GM19351 (cell line): ENCODE results near the gene DNAJC18.
"Not testable (repeated sequence)": the region's sequence is repeated elsewhere in the genome, so short reads cannot be mapped to it uniquely, and the experiment has no call there.

ENCODE experiments used
- ATAC-seq: cut with Tn5 transposase; IDR thresholded peaks from one replicate; pipeline ENCODE4 v1.9.1; 2021; ENCODE audit warnings: mild to moderate bottlenecking, moderate library complexity; ENCODE audit not compliant: unreplicated experiment

Gene DNAJC18

DNA sequence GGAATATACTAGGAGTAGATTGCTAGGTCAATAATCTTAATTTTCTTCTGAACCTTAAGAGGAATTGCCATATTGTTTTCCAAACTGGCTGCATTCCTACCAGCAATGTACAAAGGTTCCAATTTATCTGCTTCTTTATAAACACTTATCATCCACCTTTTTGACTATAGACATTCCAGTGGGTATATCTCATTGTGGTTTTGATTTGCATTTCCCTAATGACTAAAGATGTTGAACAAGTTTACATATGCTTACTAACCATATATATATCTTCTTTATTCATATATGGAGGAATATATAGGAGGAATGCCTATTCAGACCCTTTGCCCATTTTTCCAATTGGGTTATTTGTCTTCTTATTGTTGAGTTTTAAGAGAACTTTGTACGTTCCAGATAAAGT is 7.6 kb downstream of the DNAJC18 start:
- ATAC-seq = no peak

DNA sequence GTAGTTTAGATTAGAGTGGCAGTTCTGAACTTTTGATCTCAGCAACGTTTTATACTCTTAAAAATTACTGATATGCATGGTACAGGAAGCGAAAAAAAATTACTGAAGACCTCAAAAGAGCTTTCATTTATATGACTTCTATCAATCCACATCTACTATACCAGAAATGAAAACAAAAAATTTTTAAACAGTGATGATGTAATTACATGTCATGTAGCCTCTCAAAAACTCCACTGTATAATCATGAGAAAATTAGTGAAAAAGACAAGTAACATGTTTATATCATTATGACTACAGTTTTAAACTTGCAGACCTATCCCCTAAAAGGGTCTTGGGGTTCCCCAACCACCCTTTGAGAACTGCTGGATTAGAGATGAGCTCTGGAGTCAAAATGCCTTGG is 9.3 kb downstream of the DNAJC18 start:
- no peak for ATAC-seq

DNA sequence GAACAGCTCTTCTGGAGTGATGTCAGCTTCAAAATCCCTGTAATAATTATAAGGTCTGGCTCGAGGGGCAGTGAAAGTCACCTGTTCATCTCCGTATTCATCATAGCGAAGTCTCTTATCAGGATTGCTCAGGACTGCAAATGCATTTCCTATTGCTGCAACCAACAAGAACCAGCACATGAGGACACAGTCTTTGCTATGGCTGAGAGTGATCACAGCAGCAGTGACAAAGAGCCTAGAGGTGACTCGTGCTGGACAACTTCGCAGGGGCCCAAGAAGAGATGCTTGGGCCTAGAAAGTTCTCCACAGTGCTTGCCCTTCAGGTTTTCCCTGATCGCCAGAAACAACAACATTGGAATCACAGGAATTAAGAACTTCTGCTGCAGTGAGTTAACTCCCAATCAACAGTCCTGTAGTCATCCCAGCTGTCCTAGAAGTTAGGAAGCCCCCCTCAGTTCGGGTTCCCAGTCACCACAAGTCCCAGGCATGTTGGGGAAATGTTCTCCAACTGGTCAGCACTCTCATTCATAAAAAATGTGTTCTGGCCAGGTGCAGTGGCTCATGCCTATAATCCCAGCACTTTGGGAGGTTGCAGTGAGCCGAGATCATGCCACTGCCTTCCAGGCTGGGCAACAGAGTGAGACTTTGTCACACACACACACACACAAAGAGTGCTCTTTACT is 13.0 kb downstream of the DNAJC18 start:
- ATAC-seq = no peak

DNA sequence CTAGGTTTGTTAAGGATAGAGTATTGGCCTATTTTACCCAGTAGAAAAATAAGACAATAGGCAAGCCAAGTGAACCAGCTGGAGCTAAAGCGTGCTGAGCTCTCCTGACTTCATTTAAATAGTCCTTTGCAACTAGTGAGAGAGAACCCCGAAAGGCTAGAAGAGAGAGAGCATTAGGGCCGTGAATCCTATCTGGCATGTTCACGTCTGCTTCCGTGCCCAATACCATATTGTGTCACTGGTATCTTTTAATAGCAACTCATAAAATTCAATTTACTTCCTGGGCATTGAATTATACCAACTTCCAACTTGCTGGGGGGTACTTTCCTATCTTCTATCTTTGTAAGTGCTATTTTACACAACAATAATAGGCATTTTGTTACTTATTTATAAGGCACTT is 13.8 kb downstream of the DNAJC18 start:
- ATAC-seq = no peak

DNA sequence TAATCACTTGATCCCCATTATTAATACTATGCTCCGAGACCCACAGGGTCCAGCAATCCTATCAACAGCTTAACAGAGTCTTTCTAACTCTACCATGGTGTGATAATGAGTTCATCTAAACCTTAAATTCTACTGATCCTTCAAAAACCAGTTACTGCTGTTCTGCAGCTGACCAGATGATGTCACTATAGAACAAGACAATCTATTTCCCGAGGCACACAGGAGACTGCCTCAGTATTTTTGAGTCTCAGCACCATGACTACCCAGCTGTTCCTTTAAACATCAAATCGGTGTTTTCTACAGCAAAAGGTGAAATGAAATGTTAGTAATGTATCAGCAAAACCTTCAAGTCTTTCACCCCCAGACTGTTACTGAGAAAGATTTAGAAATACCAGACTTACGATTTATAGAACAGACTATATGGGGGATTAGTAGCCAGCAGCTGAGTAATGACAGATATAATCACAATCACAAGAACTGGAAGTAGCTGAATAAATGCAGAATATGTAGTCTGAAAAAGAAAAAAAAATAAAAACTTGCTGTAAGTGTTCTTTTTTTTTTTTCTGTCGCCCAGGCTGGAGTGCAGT is 16.9 kb downstream of the DNAJC18 start:
- ATAC-seq = no peak

DNA sequence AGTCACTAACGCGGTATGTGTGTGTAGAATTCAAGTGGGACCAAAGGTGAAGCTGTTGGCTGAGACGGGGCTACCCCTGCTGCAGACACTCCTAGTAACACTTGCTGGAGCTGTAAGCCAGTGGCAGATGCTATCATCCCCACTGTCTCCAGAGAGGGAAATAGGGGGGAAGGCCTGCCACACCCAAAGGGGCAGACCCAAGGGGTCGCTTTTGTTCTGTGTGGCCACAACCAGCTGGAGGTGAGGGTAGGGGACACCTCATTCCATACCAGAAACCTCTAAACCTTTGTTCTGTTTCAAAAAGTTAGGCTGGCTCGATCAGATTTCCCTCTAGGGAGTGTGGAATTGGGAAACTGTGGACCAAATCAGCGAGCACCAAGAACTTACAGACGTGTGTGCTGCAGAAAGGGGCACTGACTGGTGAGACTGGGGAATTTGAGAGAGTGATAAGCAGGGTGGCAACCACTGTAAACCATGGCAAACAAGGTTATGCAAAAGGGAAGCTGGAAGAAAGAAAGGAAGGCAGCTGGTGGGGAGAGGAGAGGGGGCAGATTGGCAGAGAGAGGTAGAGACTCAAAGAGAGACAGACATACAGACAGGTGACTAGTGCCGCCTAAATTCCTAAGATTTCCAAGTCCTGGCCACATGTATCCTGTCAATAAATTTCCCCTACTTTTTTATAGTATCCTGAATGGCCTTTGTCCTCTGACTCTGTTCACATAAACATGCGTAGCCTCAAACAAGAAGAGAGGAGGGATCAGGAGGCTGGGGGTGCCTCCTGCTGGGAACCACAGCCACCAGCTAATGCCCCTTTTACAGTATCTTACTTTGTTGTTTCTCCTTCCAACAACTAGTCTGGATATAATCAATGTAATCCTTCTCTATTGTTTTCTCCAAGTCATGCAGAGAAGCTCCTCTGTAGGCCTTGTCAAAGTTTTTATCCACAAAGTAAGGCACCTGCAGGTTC is 19.8 kb downstream of the DNAJC18 start:
- no peak for ATAC-seq

DNA sequence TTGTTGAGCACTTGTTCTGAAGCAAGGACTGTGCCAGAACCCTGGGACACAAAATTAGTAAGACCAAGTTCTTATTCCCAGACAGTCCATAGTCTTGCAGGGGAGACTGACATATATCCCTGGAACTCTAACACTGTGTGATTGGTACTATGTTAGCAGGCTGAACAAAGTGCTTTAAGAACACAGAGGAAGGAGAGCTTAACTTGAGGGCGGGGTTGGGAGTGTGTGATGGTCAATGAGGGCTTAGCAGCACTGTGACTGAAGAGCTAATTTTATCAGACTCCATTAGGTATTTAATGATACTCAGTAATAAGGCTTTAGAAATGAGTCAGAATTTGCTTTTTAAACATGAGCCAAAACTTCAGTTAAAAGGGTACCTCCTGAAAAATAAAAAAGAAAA is 20.5 kb downstream of the DNAJC18 start:
- no peak for ATAC-seq

DNA sequence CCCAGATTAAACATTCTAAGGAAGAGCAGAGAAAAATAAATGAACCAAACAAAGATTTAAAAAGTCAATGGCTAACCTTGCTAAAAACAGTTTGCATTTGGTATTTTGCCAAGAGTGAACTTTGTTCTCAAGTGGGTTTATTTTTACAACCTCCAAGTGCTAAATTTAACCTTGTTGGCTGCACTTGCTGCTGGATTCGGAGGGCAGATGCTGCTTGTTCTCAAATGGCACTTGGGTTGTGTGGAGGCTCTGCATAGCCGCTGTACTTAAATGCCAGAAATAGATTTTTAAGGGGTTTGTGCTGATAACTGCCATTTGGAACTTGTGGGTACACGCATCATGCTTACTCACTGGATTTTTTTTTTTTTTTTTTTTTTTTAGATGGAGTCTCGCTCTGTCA is 22.1 kb downstream of the DNAJC18 start:
- ATAC-seq = no peak

DNA sequence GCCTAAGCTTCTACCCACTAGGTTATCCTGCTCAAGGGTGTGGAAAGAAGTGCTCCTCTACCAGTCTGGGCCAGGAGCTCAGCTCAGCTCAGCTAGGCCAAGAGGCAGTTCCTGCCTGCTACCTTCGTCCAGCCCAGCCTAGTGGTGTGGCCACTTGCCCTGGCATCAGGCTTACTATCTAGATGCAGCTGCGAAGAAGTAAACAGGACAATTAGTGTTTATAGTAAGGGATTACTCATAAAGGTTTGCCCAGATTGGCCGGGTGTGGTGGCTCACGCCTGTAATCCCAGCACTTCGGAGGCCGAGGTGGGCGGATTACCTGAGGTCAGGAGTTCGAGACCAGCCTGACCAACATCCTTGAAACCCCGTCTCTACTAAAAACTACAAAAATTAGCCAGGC is 22.7 kb downstream of the DNAJC18 start:
- no peak for ATAC-seq

DNA sequence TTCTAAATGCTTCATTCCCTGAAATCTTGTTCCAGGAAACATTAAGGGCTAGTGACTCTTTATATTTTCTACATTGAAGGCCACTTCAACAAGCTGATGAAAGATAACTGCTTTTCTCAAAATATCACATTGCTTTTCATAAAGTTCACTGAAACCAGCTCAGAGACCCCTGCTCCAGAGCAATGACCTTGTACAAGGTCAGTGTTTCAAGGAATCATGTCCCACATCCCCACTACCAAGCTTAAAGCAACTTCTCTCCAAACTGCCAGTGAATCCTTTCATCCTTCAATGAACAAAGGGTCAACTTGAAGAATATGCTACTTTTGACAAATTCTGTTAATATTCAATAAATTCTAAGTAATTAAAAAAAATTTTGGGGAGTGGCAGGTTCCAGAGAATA is 23.5 kb downstream of the DNAJC18 start:
- ATAC-seq = no peak

DNA sequence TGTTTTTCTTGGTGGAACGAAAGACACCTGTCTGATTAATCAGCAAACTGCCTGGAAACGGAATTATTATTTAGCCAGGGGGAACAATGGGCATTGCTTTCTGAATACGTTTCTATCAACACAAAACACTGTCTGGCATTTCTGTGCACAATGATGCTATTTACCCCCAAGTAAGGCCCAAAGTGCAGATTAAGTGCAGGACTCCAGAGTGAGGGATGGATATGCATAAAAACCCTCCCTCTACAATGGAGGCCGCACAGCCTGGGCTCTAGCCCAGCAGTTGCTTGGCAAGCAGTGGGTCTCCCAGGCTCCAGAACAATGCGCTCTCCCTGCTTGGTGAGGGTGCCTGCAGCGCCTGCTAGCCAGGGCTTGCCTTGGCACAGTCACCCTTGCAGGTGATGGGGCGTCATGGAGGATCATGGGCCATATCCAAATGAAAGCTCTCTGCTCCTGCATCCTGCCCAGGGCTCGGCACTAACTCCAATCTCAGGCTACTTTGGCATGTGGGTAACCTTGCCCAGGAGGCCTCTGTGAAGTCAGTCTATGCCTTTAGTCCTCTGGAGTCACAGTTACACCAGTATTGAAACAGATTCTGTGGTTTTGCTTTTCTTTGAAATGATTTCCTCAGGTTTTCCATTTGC is 24.0 kb downstream of the DNAJC18 start:
- ATAC-seq = no peak

DNA sequence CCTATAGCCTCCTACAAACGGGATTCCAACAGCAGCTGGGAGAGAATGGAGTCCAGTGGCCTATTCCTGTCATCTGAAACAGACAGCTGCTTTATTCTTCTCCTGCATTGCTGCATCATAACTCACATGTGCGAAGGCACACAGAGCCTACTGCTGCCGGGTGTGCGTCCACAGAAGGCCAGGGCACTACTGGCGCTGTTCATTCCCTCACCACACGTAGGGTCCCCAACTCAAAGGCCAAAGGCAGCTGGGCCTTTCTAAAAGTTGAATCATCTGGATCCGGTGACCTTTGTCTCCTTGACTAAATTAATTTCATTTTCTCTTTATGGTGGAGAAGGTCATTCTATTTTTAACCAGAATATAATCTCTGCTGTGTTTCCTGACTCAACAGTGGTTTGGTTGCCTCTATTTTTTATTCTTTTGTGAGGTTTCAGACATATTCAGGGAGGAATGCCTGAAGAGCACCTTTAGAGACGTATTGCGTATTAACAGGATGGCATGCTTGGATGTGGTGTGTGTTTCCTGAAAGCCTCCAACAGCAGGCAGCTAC is 24.7 kb downstream of the DNAJC18 start:
- ATAC-seq = no peak

DNA sequence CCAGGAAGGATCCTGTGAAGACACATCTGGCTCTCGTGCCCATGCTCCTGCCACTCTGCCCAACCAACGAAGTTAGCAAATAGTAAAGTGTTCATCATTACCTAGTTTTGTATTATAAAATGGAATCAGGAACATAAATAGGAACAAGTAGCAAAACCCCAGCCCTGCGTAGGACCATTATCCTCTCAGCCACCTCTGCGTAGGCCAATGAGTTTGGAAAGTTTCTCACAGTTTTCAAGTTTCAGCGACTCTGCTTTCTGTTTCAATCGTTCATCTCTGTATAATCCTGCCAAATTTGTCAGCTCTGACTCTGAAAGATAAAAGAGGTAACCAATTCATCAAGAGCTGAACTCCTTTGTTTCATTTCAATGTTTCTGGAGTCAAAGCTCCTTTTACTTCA is 25.4 kb downstream of the DNAJC18 start:
- ATAC-seq = no peak

DNA sequence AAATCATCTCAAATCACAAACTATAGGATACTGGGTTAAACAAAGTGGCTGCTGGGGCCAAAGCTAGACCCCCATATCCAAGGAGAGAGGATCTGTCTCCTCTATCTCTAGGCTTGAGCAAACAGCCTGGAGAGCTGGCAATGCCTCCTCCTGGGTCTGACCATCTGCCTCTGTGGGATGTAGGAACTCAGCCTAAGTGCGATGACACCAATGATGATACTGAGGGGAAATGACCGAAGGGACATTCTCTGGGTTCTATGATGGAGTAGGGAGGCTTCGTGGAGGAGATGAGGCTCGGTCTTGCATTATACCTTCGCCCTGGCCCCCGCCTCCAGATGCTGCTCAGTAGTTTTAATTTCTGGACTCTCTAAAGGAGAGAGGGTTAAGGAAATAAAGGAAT is 26.2 kb downstream of the DNAJC18 start:
- ATAC-seq = no peak

DNA sequence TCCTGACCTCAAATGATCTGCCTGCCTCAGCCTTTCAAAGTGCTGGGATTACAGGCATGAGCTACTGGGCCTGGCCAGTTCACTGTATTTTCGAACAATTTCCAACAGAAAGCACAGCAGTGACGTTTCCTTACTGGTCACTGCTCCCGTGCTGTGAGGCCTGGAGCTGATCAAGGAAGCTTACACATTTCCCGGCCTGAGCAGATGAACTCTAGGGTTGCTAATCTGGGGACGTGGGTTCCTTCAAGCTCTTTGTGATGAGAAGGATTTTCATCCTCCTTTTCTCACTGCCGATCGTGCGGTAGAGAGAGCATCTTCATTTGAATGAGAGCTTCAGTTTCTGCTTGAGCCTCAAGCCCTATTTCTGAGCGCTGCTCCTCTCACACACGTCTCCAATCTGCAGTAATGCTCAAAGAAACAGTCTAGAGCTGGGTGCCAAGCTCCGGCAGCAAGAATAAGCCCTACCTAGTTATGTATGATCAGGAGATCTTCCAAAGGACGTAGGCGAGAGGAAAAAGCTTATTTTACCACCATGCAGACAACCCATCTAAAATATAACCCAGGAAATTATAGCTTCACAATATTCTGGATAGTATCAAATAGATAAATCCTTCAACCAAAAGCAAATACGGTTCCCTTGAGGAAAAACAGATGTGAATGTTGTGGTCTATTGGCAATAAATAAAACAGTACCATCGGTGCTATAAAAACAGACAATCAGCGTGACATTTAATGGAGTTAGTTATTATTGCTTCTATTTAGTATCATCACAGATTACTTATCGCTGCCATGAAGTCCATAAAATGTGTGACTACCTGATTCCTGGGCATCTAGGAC is 28.1 kb downstream of the DNAJC18 start:
- no peak for ATAC-seq

DNA sequence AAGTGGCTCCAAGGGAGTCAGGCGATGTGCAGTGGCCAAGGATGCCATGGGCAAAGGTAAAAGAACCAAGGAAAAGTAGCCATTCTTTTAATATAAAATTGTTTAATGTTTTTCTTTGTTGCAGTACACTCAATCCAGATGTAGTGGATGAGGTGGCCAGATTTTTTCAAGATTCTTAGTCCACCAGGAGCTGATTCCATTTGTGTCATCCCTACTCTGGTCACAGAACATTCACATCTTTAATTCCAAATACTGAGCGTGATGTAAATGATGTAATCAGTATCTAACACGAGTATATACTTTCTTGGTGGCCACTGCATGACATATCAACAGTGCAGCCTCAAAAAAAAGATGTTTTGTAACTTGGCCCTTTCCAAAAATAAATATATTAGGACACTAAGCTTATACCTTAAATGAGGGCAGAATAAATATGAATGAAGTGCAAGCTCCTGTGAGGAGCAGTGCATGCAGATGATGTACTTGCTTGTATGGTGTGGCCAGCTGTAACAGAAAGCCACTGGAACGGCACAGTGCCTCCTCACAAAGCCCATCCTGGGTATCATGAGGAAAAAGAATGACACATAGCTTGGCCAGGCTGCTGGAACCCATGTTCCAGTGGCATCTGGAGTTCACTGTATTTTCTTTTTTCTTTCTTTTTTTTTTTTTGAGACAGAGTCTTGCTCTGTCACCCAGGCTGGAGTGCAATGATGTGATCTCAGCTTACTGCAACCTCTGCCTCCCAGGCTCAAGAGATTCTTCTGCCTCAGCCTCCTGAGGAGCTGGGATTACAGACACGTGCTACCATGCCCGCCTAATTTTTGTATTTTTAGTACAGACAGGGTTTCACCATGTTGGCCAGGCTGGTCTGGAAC is 29.0 kb downstream of the DNAJC18 start:
- ATAC-seq = no peak

DNA sequence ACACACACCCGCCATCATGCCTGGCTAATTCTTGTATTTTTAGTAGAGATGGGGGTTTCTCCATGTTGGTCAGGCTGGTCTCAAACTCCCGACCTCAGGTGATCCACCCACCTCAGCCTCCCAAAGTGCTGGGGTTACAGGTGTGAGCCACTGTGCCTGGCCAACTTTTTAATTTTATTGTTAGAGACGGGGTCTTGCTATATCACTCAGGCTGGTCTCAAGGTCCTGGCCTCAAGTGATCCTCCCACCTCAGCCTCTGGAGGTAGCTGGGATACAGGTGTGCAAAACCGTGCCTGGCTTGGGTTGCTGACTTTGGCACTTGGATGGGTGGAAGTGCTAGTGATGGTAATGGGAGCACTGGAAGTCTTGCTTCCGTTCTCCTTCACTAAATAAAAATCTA is 30.2 kb downstream of the DNAJC18 start:
- not testable (repeated sequence) for ATAC-seq

DNA sequence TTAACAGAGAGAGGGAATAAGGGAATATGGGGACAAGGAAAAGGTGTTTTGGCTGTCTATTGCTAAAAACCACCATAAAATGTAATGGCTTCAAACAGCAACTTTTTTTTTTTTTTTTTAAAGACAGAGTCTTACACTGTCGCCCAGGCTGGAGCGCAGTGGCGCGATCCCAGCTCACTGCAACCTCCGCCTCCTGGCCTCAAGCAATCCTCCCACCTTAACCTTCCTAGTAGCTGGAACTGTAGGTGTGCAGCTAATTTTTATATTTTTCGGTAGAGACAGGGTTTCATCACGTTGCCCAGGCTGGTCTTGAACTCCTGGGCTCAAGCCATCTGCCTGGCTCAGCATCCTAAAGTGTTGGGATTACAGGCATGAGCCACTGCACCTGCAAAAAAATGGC is 31.1 kb downstream of the DNAJC18 start:
- no peak for ATAC-seq

DNA sequence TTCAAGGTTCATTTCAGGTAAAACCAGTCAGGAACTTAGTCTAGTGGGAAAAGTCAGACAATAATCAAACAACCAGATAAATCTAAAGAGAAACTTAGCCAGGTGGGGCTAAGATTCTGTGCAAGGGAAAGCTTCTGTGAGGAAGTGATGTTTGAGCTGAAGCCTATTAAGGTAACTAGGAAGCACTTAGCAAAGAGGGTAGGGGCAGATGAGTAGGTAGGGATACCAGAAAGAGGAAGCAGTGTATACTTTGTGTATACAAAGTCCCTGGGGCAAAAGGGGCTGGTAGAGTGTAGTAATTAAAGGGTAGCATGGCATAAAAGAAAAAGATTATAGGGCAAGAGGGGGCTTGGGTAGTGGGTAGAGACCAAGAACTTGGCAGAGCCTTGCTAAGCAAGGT is 31.8 kb downstream of the DNAJC18 start:
- ATAC-seq = no peak
